HG03139 (cell line): ENCODE results near the gene TAF1A.
A peak's percentile ranks its signal among the peaks of the same experiment; 100 is the strongest.

ENCODE experiments used
- ATAC-seq: cut with Tn5 transposase; IDR thresholded peaks from one replicate; pipeline ENCODE4 v1.9.1; 2021; ENCODE audit not compliant: unreplicated experiment

TAF1A gene

GRCh38 chr1:222600281-222600680 lies 10.5 kb upstream of the TAF1A start:
- no peak for ATAC-seq

- ATAC-seq: no peak
Measured at GRCh38 chr1:222596696-222597095, 7.0 kb upstream of the TAF1A start.

GRCh38 chr1:222594789-222595188 lies 5.1 kb upstream of the TAF1A start:
- ATAC-seq: no peak

- ATAC-seq: no peak
Measured at GRCh38 chr1:222592171-222592570, 2.4 kb upstream of the TAF1A start.

- ATAC-seq: no peak
Measured at GRCh38 chr1:222588135-222588534, 1.6 kb downstream of the TAF1A start.

- ATAC-seq: no peak
Measured at GRCh38 chr1:222586842-222587241, 2.9 kb downstream of the TAF1A start.

- peak; percentile 86 for ATAC-seq
Measured at GRCh38 chr1:222583079-222583478, 6.7 kb downstream of the TAF1A start.

- ATAC-seq: peak; percentile 49
Measured at GRCh38 chr1:222582099-222582774, 7.5 kb downstream of the TAF1A start.

GRCh38 chr1:222579316-222579715 lies 10.4 kb downstream of the TAF1A start:
- no peak for ATAC-seq

GRCh38 chr1:222570837-222571236 lies 18.9 kb downstream of the TAF1A start:
- no peak for ATAC-seq

- no peak for ATAC-seq
Measured at GRCh38 chr1:222561656-222562055, 28.1 kb downstream of the TAF1A start.

GRCh38 chr1:222557574-222557973 lies 32.2 kb downstream of the TAF1A start:
- ATAC-seq: no peak

- ATAC-seq: no peak
Measured at GRCh38 chr1:222557148-222557547, 32.6 kb downstream of the TAF1A start.

GRCh38 chr1:222555992-222556615 lies 33.6 kb downstream of the TAF1A start:
- no peak for ATAC-seq

GRCh38 chr1:222554177-222554576 lies 35.6 kb downstream of the TAF1A start:
- ATAC-seq: no peak

GRCh38 chr1:222552882-222553281 lies 36.9 kb downstream of the TAF1A start:
- ATAC-seq: no peak

GRCh38 chr1:222547944-222548671 lies 41.6 kb downstream of the TAF1A start, which contains the start of gene HHIPL2:
Gene HHIPL2 (minus strand): TSS chr1:222548104. CDS start chr1:222548044, 60 bp downstream.
- ATAC-seq: no peak

GRCh38 chr1:222547260-222547614 lies 42.5 kb downstream of the TAF1A start:
- ATAC-seq: no peak

GRCh38 chr1:222546548-222547259 lies 43.0 kb downstream of the TAF1A start:
- ATAC-seq: no peak

GRCh38 chr1:222546091-222546490 lies 43.6 kb downstream of the TAF1A start:
- no peak for ATAC-seq

GRCh38 chr1:222543817-222544216 lies 45.9 kb downstream of the TAF1A start:
- ATAC-seq: no peak
